Kidney (tissue), 14 donors: ENCODE results near the gene AGER. TPM values are rescaled to one million over a fixed set of nuclear protein-coding genes. Genes with fewer than 3 reads are reported as not detected.

Experiments
- DNase-seq, 5 donors: peaks; one replicate each; pipeline ENCODE4 v3.0.0-alpha.2; 2013 to 2020
- FAIRE-seq: peaks from 2 replicates; lab custom pipeline; 2012; peaks lifted over from hg19 to GRCh38; lab: Jason Lieb, UNC
- H3K27ac ChIP-seq, 2 donors: one replicate each; pipeline ENCODE4 v1.7.0; 2013; ENCODE audit warnings: low read depth in 2 of 2, low read length in 2 of 2, inconsistent platforms in 1 of 2
- H3K27me3 ChIP-seq: one replicate; pipeline ENCODE4 v1.7.1; 2013; ENCODE audit warnings: low read length, inconsistent platforms; ENCODE audit not compliant: control insufficient read depth, insufficient read depth
- H3K36me3 ChIP-seq, 3 donors: one replicate each; pipeline versions ENCODE4 v1.7.0 to v1.7.1; 2013; ENCODE audit warnings: low read length in 3 of 3, control low read depth in 1 of 3, inconsistent platforms in 1 of 3; ENCODE audit not compliant: insufficient read depth in 3 of 3, control insufficient read depth in 2 of 3
- H3K4me1 ChIP-seq, 3 donors: one replicate each; pipeline versions ENCODE4 v1.7.0 to v1.7.1; 2013; ENCODE audit warnings: low read length in 3 of 3, inconsistent platforms in 1 of 3, low read depth in 1 of 3; ENCODE audit not compliant: control insufficient read depth in 2 of 3, insufficient read depth in 2 of 3
- H3K4me3 ChIP-seq, 3 donors: one replicate each; pipeline versions ENCODE4 v1.7.0 to v1.8.1; 2013; ENCODE audit warnings: low read length in 3 of 3, control low read depth in 1 of 3, inconsistent platforms in 1 of 3
- H3K9ac ChIP-seq, 3 donors: one replicate each; pipeline versions ENCODE4 v1.7.0 to v1.7.1; 2013; ENCODE audit warnings: low read length in 3 of 3, control low read depth in 1 of 3, inconsistent platforms in 1 of 3
- H3K9me3 ChIP-seq, 3 donors: one replicate each; pipeline versions ENCODE4 v1.7.0 to v1.7.1; 2013; ENCODE audit warnings: low read length in 3 of 3, control low read depth in 1 of 3, inconsistent platforms in 1 of 3; ENCODE audit not compliant: control insufficient read depth in 2 of 3, insufficient read depth in 1 of 3
- CTCF ChIP-seq: IDR thresholded peaks from 3 replicates; pipeline ENCODE4 v1.5.1; 2012; ENCODE audit warnings: mild to moderate bottlenecking, moderate library complexity, borderline replicate concordance; ENCODE audit not compliant: insufficient read depth; ENCODE audit errors: extremely low read depth
- intact Hi-C: fragments of 100-400 bp; cut with DNase I; formaldehyde crosslinking; loops from one replicate; pipeline ENCODE4 v1.11.1; 2022
- polyA plus RNA-seq: library from polyadenylated mRNA; stranded (reverse); fragments of 350-450 nt; fragmentation: Illumina TruSeq; extraction: RNeasy Lipid Tissue Mini Kit (QIAGEN cat#74804); gene quantifications from one replicate; pipeline ENCODE4 v1.2.3, GENCODE V29; 2014; ENCODE audit warnings: low read depth, low replicate concordance; ENCODE audit not compliant: insufficient read depth
- total RNA-seq: library from RNA; stranded (reverse); fragmentation: NEBNext Ultra II Directional; extraction: Animal tissue kit (Norgen Biotek cat#: 25700); gene quantifications from one replicate; pipeline ENCODE4 v1.2.1, GENCODE V29; 2021
- donor health status: control.
- donor health status: control.
- donor health status: control.
- donor health status: control.
- donor health status: control.
- donor health status: DM: yes; HTN: yes; CAD: no.
- donor health status: Normal renal cell carcinoma (clear cell type).

The AGER gene
- total and polyA plus RNA-seq, 2 donors from 2014 or later: 7.1 to 13.0 TPM

DNA sequence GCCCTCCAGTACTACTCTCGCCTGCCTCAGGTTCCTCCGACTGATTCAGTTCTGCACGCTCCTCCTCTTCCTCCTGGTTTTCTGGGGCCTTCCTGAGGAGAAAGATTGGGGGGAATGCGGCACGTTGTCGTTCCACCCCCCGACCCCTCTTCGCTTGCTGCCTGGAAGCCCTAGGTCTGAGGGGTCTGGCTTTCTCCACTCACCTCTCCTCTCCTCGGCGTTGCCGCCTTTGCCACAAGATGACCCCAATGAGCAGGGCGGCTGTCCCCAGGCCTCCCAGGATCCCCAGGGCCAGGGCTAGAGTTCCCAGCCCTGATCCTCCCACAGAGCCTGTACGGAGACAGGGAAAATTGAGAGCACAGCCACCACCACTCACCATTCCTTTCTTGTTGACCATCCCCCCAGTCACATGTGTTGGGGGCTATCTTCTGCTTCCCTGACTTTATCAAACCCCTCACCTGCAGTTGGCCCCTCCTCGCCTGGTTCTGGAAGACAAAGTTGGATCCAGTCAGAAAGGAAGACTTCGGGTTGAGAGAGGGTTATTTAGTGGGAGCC lies 2.8 kb downstream of the AGER start:
- Histone ChIP-seq H3K36me3 (peaks cover 0 to 12% (median 0%) of the 10 kb centered on the region in 3 donors), H3K4me3 (no peak overlapping the region), H3K9me3 (no peaks in the 10 kb centered on the region), H3K4me1 (peaks cover 7 to 26% (median 20%) of the 10 kb centered on the region in 3 donors), H3K27me3 (no peaks in the 10 kb centered on the region), H3K9ac (no peak overlapping the region), H3K27ac (no peak overlapping the region)
- FAIRE-seq (no peak), DNase-seq (peak in 2 of 5 donors; percentile 32 to 71)
- no peak for TF ChIP-seq CTCF
- intact Hi-C loops: no loop called here

- no peak overlapping the region for H3K27ac ChIP-seq
These were observed 4.2 kb downstream of the AGER start for GRCh38 chr6:32179766-32180405.

GRCh38 chr6:32178547-32179440 lies 5.3 kb downstream of the AGER start:
- Histone ChIP-seq H3K27me3 (no peaks in the 10 kb centered on the region), H3K4me1 (peaks cover 7 to 31% (median 30%) of the 10 kb centered on the region in 3 donors), H3K27ac (peak overlapping the region; percentile 93 to 98), H3K9ac (peak overlapping the region; percentile 88 to 90 (median 89)), H3K4me3 (peak overlapping the region; percentile 94 to 99 (median 95)), H3K9me3 (no peaks in the 10 kb centered on the region), H3K36me3 (peaks cover 0 to 12% (median 0%) of the 10 kb centered on the region in 3 donors)
- DNase-seq: peak in 4 of 5 donors; percentile 43 to 89 (median 72)
- intact Hi-C loops: no loop called here
- no peak for TF ChIP-seq CTCF
- no peak for FAIRE-seq

More at GRCh38 chr6:32179766-32180405, 4.2 kb downstream of the AGER start:
- intact Hi-C loops: no loop called here
- no peaks in the 10 kb centered on the region for H3K9me3 ChIP-seq
- peak overlapping the region in 1 of 3 donors; percentile 88 for H3K9ac ChIP-seq
- peak overlapping the region in 1 of 3 donors; percentile 99 for H3K4me3 ChIP-seq
- H3K4me1 ChIP-seq: peaks cover 7 to 27% (median 25%) of the 10 kb centered on the region in 3 donors
- no peaks in the 10 kb centered on the region for H3K27me3 ChIP-seq
- DNase-seq (peak in 2 of 5 donors; percentile 43 to 51), FAIRE-seq (no peak)
- TF ChIP-seq CTCF: no peak
- H3K36me3 ChIP-seq: peaks cover 0 to 12% (median 0%) of the 10 kb centered on the region in 3 donors
